Measurements from ENCODE around the gene FOXP1. TPM values are rescaled to one million over a fixed set of nuclear protein-coding genes. Genes with fewer than 3 reads are reported as not detected.

Gene FOXP1
- total and polyA plus RNA-seq, 2 donors (not counting 1 experiment from before 2014, with no cell fraction given), result 70.3 to 101 TPM

- Histone ChIP-seq H3K4me3 (replicated peaks in 1 of 4; ENCODE audit: control extremely low read depth in 1 of 4, insufficient read depth in 1 of 4, low read depth in 3 of 4, low read length in 4 of 4) (no peak overlapping the region), H3K79me2 (ENCODE audit: control insufficient read depth, insufficient read depth, low read length) (peaks cover 63% of the 10 kb centered on the region), H3K9ac (ENCODE audit: insufficient read depth, low read length) (no peak overlapping the region), H4K20me1 (ENCODE audit: control insufficient read depth, extremely low read depth, insufficient read depth, low read length) (no peaks in the 10 kb centered on the region), H3K36me3 (ENCODE audit: control insufficient read depth, insufficient read depth, low read length) (peaks cover 4% of the 10 kb centered on the region), H3K27me3 (ENCODE audit: control insufficient read depth, insufficient read depth, low read length) (no peaks in the 10 kb centered on the region), H3K4me2 (ENCODE audit: extremely low read depth, insufficient read depth, low read length) (no peak overlapping the region), H2AFZ (ENCODE audit: low read length) (no peak overlapping the region), H3K9me3 (ENCODE audit: control insufficient read depth, insufficient read depth, low read depth, low read length) (no peaks in the 10 kb centered on the region), H3K27ac (ENCODE audit: insufficient read depth, low read length) (no peak overlapping the region), H3K4me1 (ENCODE audit: control insufficient read depth, extremely low read depth, insufficient read depth, low read length) (peaks cover 2% of the 10 kb centered on the region)
- no peak for TF ChIP-seq EZH2 (IDR thresholded peaks at IDR 0.05; ENCODE audit: low read length, missing control alignments)
- no peak for TF ChIP-seq CTCF (conservative IDR thresholded peaks at IDR 0.05 in 1 of 2, IDR thresholded peaks at IDR 0.05 in 1 of 2; ENCODE audit: low read depth in 1 of 2, low read length in 2 of 2)
- DNase-seq (ENCODE audit: low read depth in 2 of 2), result no peak
These were observed 581.2 kb downstream of the FOXP1 start for GRCh38 chr3:71002298-71002697.

- Histone ChIP-seq H3K4me2 (ENCODE audit: extremely low read depth, insufficient read depth, low read length) (no peak overlapping the region), H4K20me1 (ENCODE audit: control insufficient read depth, extremely low read depth, insufficient read depth, low read length) (no peaks in the 10 kb centered on the region), H2AFZ (ENCODE audit: low read length) (no peak overlapping the region), H3K9ac (ENCODE audit: insufficient read depth, low read length) (no peak overlapping the region), H3K79me2 (ENCODE audit: control insufficient read depth, insufficient read depth, low read length) (peaks cover 70% of the 10 kb centered on the region), H3K9me3 (ENCODE audit: control insufficient read depth, insufficient read depth, low read depth, low read length) (no peaks in the 10 kb centered on the region), H3K27me3 (ENCODE audit: control insufficient read depth, insufficient read depth, low read length) (no peaks in the 10 kb centered on the region), H3K4me3 (replicated peaks in 1 of 4; ENCODE audit: control extremely low read depth in 1 of 4, insufficient read depth in 1 of 4, low read depth in 3 of 4, low read length in 4 of 4) (no peak overlapping the region), H3K27ac (ENCODE audit: insufficient read depth, low read length) (no peak overlapping the region), H3K36me3 (ENCODE audit: control insufficient read depth, insufficient read depth, low read length) (peaks cover 6% of the 10 kb centered on the region), H3K4me1 (ENCODE audit: control insufficient read depth, extremely low read depth, insufficient read depth, low read length) (peaks cover 2% of the 10 kb centered on the region)
- no peak for TF ChIP-seq CTCF (conservative IDR thresholded peaks at IDR 0.05 in 1 of 2, IDR thresholded peaks at IDR 0.05 in 1 of 2; ENCODE audit: low read depth in 1 of 2, low read length in 2 of 2)
- TF ChIP-seq EZH2 (IDR thresholded peaks at IDR 0.05; ENCODE audit: low read length, missing control alignments), result no peak
- DNase-seq (ENCODE audit: low read depth in 2 of 2), result no peak
These were observed 582.2 kb downstream of the FOXP1 start for GRCh38 chr3:71001303-71001830.

GRCh38 chr3:71000483-71000882 lies 583.0 kb downstream of the FOXP1 start:
- Histone ChIP-seq H3K79me2 (ENCODE audit: control insufficient read depth, insufficient read depth, low read length) (peaks cover 65% of the 10 kb centered on the region), H3K36me3 (ENCODE audit: control insufficient read depth, insufficient read depth, low read length) (peaks cover 6% of the 10 kb centered on the region), H3K27me3 (ENCODE audit: control insufficient read depth, insufficient read depth, low read length) (no peaks in the 10 kb centered on the region), H3K4me2 (ENCODE audit: extremely low read depth, insufficient read depth, low read length) (no peak overlapping the region), H3K4me1 (ENCODE audit: control insufficient read depth, extremely low read depth, insufficient read depth, low read length) (no peaks in the 10 kb centered on the region), H3K4me3 (replicated peaks in 1 of 4; ENCODE audit: control extremely low read depth in 1 of 4, insufficient read depth in 1 of 4, low read depth in 3 of 4, low read length in 4 of 4) (no peak overlapping the region), H2AFZ (ENCODE audit: low read length) (no peak overlapping the region), H3K9me3 (ENCODE audit: control insufficient read depth, insufficient read depth, low read depth, low read length) (no peaks in the 10 kb centered on the region), H4K20me1 (ENCODE audit: control insufficient read depth, extremely low read depth, insufficient read depth, low read length) (no peaks in the 10 kb centered on the region), H3K27ac (ENCODE audit: insufficient read depth, low read length) (no peak overlapping the region), H3K9ac (ENCODE audit: insufficient read depth, low read length) (no peak overlapping the region)
- TF ChIP-seq EZH2 (IDR thresholded peaks at IDR 0.05; ENCODE audit: low read length, missing control alignments), result no peak
- no peak for TF ChIP-seq CTCF (conservative IDR thresholded peaks at IDR 0.05 in 1 of 2, IDR thresholded peaks at IDR 0.05 in 1 of 2; ENCODE audit: low read depth in 1 of 2, low read length in 2 of 2)
- no peak for DNase-seq (ENCODE audit: low read depth in 2 of 2)

Measured in fibroblast of lung (primary cell).